NCI-H2107 treated with DMSO at 0.1 percent for 48 hours (cell line): ENCODE results near the gene DDX1.
"Not testable (repeated sequence)": the region's sequence is repeated elsewhere in the genome, so short reads cannot be mapped to it uniquely, and the experiment has no call there.

Experiments
- DNase-seq: peaks from one replicate; lab custom pipeline; 2025; ENCODE audit not compliant: unreplicated experiment; lab: John Stamatoyannopoulos, UW

DDX1 gene

GRCh38 chr2:15594291-15595256 is 2.9 kb downstream of the DDX1 start:
- no peak for DNase-seq

GRCh38 chr2:15595342-15595905 is 3.8 kb downstream of the DDX1 start:
- no peak for DNase-seq

GRCh38 chr2:15595936-15596335 is 4.3 kb downstream of the DDX1 start:
- no peak for DNase-seq

GRCh38 chr2:15596350-15596749 is 4.7 kb downstream of the DDX1 start:
- DNase-seq = no peak

GRCh38 chr2:15596968-15597367 is 5.3 kb downstream of the DDX1 start:
- DNase-seq = no peak

GRCh38 chr2:15599994-15600393 is 8.3 kb downstream of the DDX1 start:
- DNase-seq = no peak

- DNase-seq = no peak
Observed at GRCh38 chr2:15601681-15602080, 10.0 kb downstream of the DDX1 start.

- DNase-seq = no peak
Observed at GRCh38 chr2:15602393-15602792, 10.7 kb downstream of the DDX1 start.

GRCh38 chr2:15603044-15603765 is 11.5 kb downstream of the DDX1 start:
- no peak for DNase-seq

- no peak for DNase-seq
Observed at GRCh38 chr2:15603948-15604347, 12.3 kb downstream of the DDX1 start.

- DNase-seq = no peak
Observed at GRCh38 chr2:15605721-15606120, 14.1 kb downstream of the DDX1 start.

GRCh38 chr2:15606481-15607441 is 15.1 kb downstream of the DDX1 start:
- DNase-seq = no peak

- DNase-seq = no peak
Observed at GRCh38 chr2:15607709-15608391, 16.2 kb downstream of the DDX1 start.

GRCh38 chr2:15608392-15608761 is 16.7 kb downstream of the DDX1 start:
- DNase-seq = no peak

GRCh38 chr2:15609341-15610042 is 17.8 kb downstream of the DDX1 start:
- DNase-seq = no peak

- DNase-seq = no peak
Observed at GRCh38 chr2:15610430-15610952, 18.8 kb downstream of the DDX1 start.

- DNase-seq = not testable (repeated sequence)
Observed at GRCh38 chr2:15612101-15612500, 20.4 kb downstream of the DDX1 start.

- DNase-seq = no peak
Observed at GRCh38 chr2:15613736-15614429, 22.2 kb downstream of the DDX1 start.
